KMS-11 (cell line): Measurements from ENCODE around the gene LRFN2.

Experiments used
- H2AFZ ChIP-seq: fragments of 200-600 bp; sonication (generic); 2 replicates; pipeline ENCODE4 v1.6.1; 2016; ENCODE audit warnings: antibody characterized with exemption, mixed run types, low read depth
- H3K27ac ChIP-seq: fragments of 200-600 bp; sonication (generic); 2 replicates; pipeline ENCODE4 v1.6.1; 2016; ENCODE audit warnings: mild to moderate bottlenecking, mixed run types
- H3K27me3 ChIP-seq: fragments of 200-600 bp; sonication (generic); 2 replicates; pipeline ENCODE4 v1.6.1; 2017; ENCODE audit warnings: mild to moderate bottlenecking, low read depth, mixed run types, moderate library complexity; ENCODE audit not compliant: insufficient read depth
- H3K36me3 ChIP-seq: fragments of 200-600 bp; sonication (generic); 2 replicates; pipeline ENCODE4 v1.6.1; 2017; ENCODE audit warnings: mild to moderate bottlenecking, mixed run types; ENCODE audit not compliant: insufficient read depth
- H3K4me1 ChIP-seq: fragments of 200-600 bp; sonication (generic); 2 replicates; pipeline ENCODE4 v1.6.1; 2016; ENCODE audit warnings: mild to moderate bottlenecking, low read depth, mixed run types; ENCODE audit not compliant: poor library complexity, severe bottlenecking
- H3K4me2 ChIP-seq: fragments of 200-600 bp; sonication (generic); 2 replicates; pipeline ENCODE4 v1.7.0; 2016; ENCODE audit warnings: mild to moderate bottlenecking, mixed run types
- H3K4me3 ChIP-seq: fragments of 200-600 bp; sonication (generic); IDR thresholded peaks from 2 replicates; pipeline ENCODE4 v1.6.1; 2017; ENCODE audit warnings: low read depth, low read length, mixed read lengths; ENCODE audit not compliant: insufficient read depth
- H3K79me2 ChIP-seq: fragments of 200-600 bp; sonication (generic); 2 replicates; pipeline ENCODE4 v1.6.1; 2016; ENCODE audit warnings: low read depth, mixed run types; ENCODE audit not compliant: insufficient read depth
- H3K9ac ChIP-seq: fragments of 200-600 bp; sonication (generic); 2 replicates; pipeline ENCODE4 v1.6.1; 2016; ENCODE audit warnings: mild to moderate bottlenecking, mixed run types
- H4K20me1 ChIP-seq: fragments of 200-600 bp; sonication (generic); 2 replicates; pipeline ENCODE4 v1.6.1; 2016; ENCODE audit warnings: mild to moderate bottlenecking, mixed run types; ENCODE audit not compliant: insufficient read depth
- CTCF ChIP-seq: fragments of 200-600 bp; sonication (generic); conservative IDR thresholded peaks from 2 replicates; pipeline ENCODE4 v1.6.1; 2017; ENCODE audit warnings: low read depth, mild to moderate bottlenecking, antibody characterized with exemption, low read length, moderate library complexity, mixed read lengths

The LRFN2 gene

DNA sequence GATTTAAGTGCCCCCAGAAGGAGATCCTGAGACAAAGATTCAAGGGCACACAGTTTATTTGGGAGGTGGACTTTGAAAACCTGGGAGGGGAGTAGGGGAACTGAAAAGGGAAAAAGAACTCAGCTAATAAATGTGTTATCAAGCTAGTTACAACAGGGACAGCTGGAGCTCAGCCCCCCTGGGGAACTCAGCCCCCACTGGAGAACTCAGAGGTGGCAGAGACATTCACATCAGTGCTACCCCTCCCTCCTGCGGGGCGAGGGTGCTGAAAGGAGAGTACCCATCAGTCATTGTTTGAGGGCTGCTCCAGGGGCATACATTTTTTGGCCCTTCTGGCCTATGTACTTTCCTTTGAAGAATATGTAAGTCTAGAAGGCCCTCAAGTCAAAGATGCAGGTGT lies 101.4 kb downstream of the LRFN2 start:
- H3K4me1 ChIP-seq: no peaks in the 10 kb centered on the region
- H4K20me1 ChIP-seq: no peaks in the 10 kb centered on the region
- H3K4me2 ChIP-seq: no peak overlapping the region

DNA sequence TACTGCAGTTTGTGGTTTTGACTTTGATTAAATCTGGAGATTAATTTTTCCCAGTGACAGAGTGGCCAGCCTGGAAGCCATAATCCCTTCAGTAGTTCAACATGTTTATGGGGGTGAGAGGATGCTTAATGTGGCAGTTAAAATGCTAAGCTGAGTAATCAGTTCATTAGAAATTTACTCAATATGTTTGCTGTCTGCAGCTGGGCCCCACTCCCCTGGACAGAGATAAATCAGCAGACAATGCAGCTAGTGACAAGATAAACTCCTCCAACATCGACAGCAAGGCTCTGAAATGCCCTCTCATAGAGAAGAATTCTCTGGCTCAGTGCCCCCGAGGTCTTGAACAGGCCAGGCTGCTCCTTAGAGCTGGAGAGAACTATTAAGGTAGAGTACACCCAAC lies 101.9 kb downstream of the LRFN2 start:
- H2AFZ ChIP-seq: no peak overlapping the region
- H3K4me1 ChIP-seq: no peaks in the 10 kb centered on the region
- no peaks in the 10 kb centered on the region for H3K79me2 ChIP-seq
- H3K27ac ChIP-seq: no peak overlapping the region
- H3K4me3 ChIP-seq: no peak overlapping the region
- H3K4me2 ChIP-seq: no peak overlapping the region
- H4K20me1 ChIP-seq: no peaks in the 10 kb centered on the region
- no peak for TF ChIP-seq CTCF
- H3K9ac ChIP-seq: no peak overlapping the region
- H3K27me3 ChIP-seq: no peaks in the 10 kb centered on the region
- no peaks in the 10 kb centered on the region for H3K36me3 ChIP-seq

More for the DNA sequence above, 101.4 kb downstream of the LRFN2 start:
- Histone ChIP-seq H3K79me2 (no peaks in the 10 kb centered on the region), H3K36me3 (no peaks in the 10 kb centered on the region), H3K9ac (no peak overlapping the region), H2AFZ (no peak overlapping the region), H3K4me3 (no peak overlapping the region), H3K27me3 (no peaks in the 10 kb centered on the region), H3K27ac (no peak overlapping the region)
- no peak for TF ChIP-seq CTCF

DNA sequence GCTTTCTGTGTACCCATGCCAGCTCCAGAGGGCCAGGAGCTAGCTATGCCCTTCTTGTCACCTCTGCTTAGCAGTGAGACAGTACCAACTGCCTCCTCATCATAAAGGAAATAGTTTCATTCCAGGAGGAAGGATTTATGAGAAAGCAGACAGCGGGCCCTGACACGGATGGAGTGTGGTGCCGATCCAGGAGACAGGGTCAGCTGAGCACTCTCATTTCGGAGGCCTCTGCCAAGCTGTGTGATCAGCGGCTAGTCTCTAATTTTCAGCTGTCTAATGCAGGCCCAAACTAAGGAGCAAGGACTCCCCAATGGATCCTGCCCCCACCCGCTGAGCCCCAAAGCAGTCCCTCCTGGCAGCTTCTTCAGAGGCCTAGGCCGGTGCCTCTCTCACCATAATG lies 103.1 kb downstream of the LRFN2 start:
- H3K36me3 ChIP-seq: no peaks in the 10 kb centered on the region
- H3K27me3 ChIP-seq: no peaks in the 10 kb centered on the region
- H3K79me2 ChIP-seq: no peaks in the 10 kb centered on the region
- no peak for TF ChIP-seq CTCF
- H2AFZ ChIP-seq: no peak overlapping the region
- H3K9ac ChIP-seq: no peak overlapping the region
- H3K4me1 ChIP-seq: no peaks in the 10 kb centered on the region
- H3K4me2 ChIP-seq: no peak overlapping the region
- H3K4me3 ChIP-seq: no peak overlapping the region
- H4K20me1 ChIP-seq: no peaks in the 10 kb centered on the region
- no peak overlapping the region for H3K27ac ChIP-seq

DNA sequence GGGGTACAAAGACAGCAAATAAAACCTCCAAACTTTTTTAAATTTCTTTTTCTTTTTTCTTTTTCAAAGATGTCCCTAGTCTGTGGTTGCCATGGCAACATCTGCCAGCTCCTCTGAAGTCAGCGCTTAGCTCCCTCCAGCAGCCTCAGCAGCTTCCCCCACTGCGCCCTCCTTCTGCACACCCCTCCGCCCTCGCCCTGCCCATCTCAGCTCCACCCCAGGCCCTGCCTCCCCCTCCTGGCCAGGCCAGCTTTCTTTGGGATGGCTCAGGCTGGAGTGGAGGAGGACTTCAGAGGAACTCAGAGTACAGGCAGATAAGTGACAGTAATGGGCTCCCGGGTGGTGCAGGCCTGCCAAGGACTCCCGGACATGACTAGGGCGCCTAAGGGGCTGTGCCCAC lies 104.6 kb downstream of the LRFN2 start:
- Histone ChIP-seq H3K27me3 (no peaks in the 10 kb centered on the region), H3K9ac (no peak overlapping the region), H3K4me1 (no peaks in the 10 kb centered on the region), H2AFZ (no peak overlapping the region), H3K4me2 (no peak overlapping the region), H3K4me3 (no peak overlapping the region), H3K79me2 (no peaks in the 10 kb centered on the region), H4K20me1 (no peaks in the 10 kb centered on the region), H3K27ac (no peak overlapping the region), H3K36me3 (no peaks in the 10 kb centered on the region)
- TF ChIP-seq CTCF: no peak

GRCh38 chr6:40480678-40481077 lies 106.5 kb downstream of the LRFN2 start:
- no peak overlapping the region for H3K9ac ChIP-seq
- H3K36me3 ChIP-seq: no peaks in the 10 kb centered on the region
- H4K20me1 ChIP-seq: no peaks in the 10 kb centered on the region
- no peaks in the 10 kb centered on the region for H3K4me1 ChIP-seq
- H3K4me3 ChIP-seq: no peak overlapping the region
- H3K79me2 ChIP-seq: no peaks in the 10 kb centered on the region
- TF ChIP-seq CTCF: no peak
- no peak overlapping the region for H3K4me2 ChIP-seq
- H3K27me3 ChIP-seq: no peaks in the 10 kb centered on the region
- no peak overlapping the region for H3K27ac ChIP-seq
- H2AFZ ChIP-seq: no peak overlapping the region
